NB4 (cell line): Measurements from ENCODE around the gene FXYD1.

Experiments
- DNase-seq: peaks from one replicate; pipeline ENCODE4 v3.0.0; 2010; ENCODE audit warnings: low read depth
- H3K4me3 ChIP-seq: one replicate; pipeline ENCODE4 v1.5.1; 2011; ENCODE audit warnings: mild to moderate bottlenecking, low read depth, low read length, moderate library complexity
- MYC ChIP-seq: IDR thresholded peaks from 2 replicates; pipeline ENCODE4 v1.6.1; 2011; ENCODE audit warnings: low read depth, low read length
- POLR2A ChIP-seq: IDR thresholded peaks from 2 replicates; pipeline ENCODE4 v1.6.1; 2011; ENCODE audit warnings: mild to moderate bottlenecking; ENCODE audit not compliant: insufficient read length; ENCODE audit errors: extremely low read depth
- TF ChIP-seq, protein P1 (sequence below): IDR thresholded peaks from 2 replicates; pipeline ENCODE4 v1.6.1; 2011; ENCODE audit warnings: low read depth, low read length
- TF ChIP-seq, protein P2 (sequence below): IDR thresholded peaks from one replicate; pipeline ENCODE4 v1.5.1; 2012; ENCODE audit warnings: low read depth, low read length

The FXYD1 gene

GRCh38 chr19:35093941-35094647 lies 44.5 kb upstream of the FXYD1 start:
- H3K4me3 ChIP-seq = no peak overlapping the region
- TF ChIP-seq MYC (no peak), POLR2A (no peak)
- TF ChIP-seq, protein P1, sequence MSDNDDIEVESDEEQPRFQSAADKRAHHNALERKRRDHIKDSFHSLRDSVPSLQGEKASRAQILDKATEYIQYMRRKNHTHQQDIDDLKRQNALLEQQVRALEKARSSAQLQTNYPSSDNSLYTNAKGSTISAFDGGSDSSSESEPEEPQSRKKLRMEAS = no peak
- TF ChIP-seq, protein P2, sequence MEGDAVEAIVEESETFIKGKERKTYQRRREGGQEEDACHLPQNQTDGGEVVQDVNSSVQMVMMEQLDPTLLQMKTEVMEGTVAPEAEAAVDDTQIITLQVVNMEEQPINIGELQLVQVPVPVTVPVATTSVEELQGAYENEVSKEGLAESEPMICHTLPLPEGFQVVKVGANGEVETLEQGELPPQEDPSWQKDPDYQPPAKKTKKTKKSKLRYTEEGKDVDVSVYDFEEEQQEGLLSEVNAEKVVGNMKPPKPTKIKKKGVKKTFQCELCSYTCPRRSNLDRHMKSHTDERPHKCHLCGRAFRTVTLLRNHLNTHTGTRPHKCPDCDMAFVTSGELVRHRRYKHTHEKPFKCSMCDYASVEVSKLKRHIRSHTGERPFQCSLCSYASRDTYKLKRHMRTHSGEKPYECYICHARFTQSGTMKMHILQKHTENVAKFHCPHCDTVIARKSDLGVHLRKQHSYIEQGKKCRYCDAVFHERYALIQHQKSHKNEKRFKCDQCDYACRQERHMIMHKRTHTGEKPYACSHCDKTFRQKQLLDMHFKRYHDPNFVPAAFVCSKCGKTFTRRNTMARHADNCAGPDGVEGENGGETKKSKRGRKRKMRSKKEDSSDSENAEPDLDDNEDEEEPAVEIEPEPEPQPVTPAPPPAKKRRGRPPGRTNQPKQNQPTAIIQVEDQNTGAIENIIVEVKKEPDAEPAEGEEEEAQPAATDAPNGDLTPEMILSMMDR = no peak
- DNase-seq = no peak

DNA sequence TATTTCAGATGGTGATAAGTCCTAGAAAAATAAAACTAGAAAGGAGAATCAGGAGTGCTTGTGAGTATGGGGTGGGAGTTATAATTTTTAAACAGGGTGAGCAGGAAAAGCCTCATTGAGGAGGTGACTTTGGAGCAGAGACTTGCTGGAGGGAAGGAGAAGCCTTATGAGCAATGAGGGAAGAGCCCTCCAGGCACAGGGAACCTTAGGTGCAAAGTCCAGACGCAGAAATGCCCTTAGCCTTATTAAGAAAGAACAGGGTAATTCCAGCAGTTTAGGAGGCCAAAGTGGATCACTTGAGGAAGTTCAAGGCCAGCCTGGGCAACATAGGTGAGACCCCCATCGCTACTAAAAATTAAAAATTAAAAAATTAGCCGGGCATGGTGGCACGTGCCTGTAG lies 44.0 kb upstream of the FXYD1 start:
- DNase-seq = no peak
- no peak overlapping the region for H3K4me3 ChIP-seq
- TF ChIP-seq, protein P1 = no peak
- TF ChIP-seq, protein P2 = no peak
- no peak for TF ChIP-seq POLR2A
- no peak for TF ChIP-seq MYC

DNA sequence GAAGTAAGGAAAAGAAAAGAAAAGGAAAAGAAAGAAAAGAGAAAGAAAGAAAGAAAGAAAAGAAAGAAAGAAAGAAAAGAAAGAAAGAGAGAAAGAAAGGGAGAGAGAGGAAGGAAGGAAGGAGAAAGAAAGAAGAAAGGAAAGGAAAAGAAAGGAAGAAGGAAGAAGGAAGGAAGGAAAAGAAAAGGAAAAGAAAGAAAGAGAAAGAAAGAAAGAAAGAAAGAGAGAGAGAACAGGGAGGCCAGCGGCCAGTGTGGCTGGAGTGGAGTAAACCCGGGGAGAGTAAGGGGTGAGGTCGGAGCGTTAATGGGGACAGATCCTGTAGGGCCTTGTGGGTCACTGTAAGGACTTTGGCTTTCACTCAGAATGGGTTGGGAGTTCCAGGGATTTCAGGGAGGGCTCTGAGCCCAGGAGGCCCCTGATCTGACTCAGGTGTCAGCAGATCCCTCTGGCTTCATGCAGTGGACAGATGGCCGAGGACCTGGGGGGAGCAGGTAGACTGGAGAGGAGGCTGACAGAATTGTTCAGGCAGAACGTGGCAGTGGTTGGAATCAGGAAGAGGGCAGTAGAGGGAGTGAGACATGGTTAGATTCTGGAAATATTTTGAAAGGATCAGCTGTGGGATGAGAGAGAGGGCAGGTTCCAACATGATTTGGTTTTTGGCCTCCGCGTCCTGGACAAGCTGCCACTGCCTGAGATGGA lies 42.8 kb upstream of the FXYD1 start:
- H3K4me3 ChIP-seq = no peak overlapping the region
- no peak for DNase-seq
- TF ChIP-seq, protein P1 = no peak
- TF ChIP-seq MYC (no peak), POLR2A (no peak)
- TF ChIP-seq, protein P2 = no peak

GRCh38 chr19:35098413-35099049 lies 40.1 kb upstream of the FXYD1 start:
- TF ChIP-seq, protein P1 = no peak
- TF ChIP-seq, protein P2 = no peak
- TF ChIP-seq POLR2A = no peak
- TF ChIP-seq MYC = no peak
- no peak for DNase-seq
- no peak overlapping the region for H3K4me3 ChIP-seq

DNA sequence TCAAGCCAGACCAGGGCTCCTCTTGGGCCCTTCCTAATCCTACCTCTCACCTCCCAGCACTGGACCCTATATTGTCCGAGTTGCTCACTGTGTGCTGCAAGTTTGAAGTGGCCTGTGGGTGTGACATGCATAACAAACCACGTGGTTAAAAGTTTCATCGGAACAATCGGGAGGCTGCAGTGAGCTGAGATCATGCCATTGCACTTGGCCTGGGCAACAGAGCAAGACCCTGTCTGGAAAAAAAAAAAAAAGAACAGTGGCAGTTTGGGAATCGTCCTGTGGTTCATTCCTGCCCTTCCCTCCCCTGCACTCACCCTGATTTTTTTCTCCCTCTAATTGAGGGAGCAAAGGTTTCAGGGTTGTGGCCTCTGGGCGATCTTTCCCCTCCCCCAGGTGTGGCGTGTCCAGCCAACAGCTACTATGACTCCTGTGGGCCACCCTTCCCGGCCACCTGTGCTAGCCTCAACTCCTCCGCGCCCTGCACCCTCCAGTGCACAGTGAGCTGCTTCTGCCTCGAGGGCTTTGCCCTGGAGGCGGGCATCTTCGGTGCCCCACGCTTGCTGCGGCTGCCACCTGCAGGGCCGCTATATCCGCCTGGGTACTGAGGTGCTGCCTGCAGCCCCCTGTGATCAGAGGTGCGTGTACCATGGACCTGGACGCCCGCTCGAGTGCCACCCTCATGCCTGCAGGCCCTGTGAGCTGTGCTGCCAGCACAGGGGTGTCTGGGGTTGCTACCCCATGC lies 39.3 kb upstream of the FXYD1 start:
- H3K4me3 ChIP-seq = no peak overlapping the region
- DNase-seq = no peak
- TF ChIP-seq, protein P2 = no peak
- TF ChIP-seq, protein P1 = no peak
- no peak for TF ChIP-seq POLR2A
- no peak for TF ChIP-seq MYC
